GM12801 (cell line): ENCODE results near the gene ACAT1.

ENCODE experiments used
- TF ChIP-seq, protein P1 (sequence below): IDR thresholded peaks from one replicate; pipeline ENCODE4 v1.5.1; 2011; ENCODE audit warnings: control low read depth; ENCODE audit not compliant: insufficient read length; ENCODE audit errors: extremely low read depth

The ACAT1 gene

DNA sequence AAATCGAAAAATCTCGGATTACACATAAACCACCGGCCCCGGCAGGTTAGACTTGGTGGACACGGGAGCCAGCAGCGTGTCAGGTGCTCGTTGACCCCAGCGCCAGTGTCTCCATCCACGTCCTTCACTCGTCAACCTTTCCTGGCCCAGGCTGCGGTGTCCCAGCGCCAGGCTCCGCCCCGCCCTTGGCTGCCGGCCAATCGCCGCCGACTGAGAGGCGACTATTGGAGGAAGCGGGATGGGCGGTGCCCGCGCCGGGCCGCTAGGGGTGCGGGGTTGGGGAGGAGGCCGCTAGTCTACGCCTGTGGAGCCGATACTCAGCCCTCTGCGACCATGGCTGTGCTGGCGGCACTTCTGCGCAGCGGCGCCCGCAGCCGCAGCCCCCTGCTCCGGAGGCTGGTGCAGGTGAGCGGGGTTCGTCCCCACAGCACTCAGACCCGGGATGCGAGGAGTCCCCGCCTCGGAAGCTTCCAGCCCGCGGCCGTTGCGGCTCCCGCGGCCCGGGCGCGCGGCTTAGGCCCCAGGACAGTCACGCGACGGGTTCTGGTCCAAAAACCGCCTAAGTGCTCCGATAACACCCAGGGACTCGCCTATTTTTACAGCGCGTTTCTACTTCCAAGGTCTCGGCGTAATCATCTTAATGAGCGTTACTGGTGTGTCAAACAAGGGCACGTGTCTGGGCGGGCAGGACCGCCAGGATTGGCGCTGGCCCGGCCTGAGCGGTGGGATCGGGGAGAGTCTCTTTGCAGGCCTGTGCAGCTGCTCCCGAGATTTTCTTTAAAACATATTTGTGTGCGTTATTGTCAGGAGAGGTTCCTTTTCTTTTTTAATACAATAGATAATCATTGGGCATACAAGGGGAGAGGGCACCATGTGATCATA, at the start of gene ACAT1:
ACAT1 (plus strand) TSS at position 294 of the 882 bp plus-strand sequence; CDS start at position 334, 40 bp downstream.
- TF ChIP-seq, protein P1, sequence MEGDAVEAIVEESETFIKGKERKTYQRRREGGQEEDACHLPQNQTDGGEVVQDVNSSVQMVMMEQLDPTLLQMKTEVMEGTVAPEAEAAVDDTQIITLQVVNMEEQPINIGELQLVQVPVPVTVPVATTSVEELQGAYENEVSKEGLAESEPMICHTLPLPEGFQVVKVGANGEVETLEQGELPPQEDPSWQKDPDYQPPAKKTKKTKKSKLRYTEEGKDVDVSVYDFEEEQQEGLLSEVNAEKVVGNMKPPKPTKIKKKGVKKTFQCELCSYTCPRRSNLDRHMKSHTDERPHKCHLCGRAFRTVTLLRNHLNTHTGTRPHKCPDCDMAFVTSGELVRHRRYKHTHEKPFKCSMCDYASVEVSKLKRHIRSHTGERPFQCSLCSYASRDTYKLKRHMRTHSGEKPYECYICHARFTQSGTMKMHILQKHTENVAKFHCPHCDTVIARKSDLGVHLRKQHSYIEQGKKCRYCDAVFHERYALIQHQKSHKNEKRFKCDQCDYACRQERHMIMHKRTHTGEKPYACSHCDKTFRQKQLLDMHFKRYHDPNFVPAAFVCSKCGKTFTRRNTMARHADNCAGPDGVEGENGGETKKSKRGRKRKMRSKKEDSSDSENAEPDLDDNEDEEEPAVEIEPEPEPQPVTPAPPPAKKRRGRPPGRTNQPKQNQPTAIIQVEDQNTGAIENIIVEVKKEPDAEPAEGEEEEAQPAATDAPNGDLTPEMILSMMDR, result no peak

DNA sequence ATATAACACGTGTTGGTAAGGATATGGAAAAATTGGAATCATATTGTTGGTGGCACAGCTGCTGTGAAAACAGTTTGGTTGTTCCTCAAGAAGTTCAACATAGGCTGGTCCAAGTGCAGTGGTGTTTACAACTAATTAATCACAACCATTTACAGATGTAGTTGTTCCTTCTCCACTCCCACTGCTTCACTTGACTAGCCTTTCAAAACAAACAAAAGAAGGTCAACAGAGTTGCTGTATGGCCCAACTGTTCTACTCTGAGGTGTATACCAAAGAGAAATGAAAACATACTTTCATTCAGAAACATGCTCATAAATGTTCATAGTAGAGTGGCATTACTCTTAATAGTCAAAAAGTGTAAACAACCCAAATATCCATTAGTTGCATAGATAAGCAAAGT, 36.6 kb upstream of the ACAT1 start:
- TF ChIP-seq, protein P1, result no peak

DNA sequence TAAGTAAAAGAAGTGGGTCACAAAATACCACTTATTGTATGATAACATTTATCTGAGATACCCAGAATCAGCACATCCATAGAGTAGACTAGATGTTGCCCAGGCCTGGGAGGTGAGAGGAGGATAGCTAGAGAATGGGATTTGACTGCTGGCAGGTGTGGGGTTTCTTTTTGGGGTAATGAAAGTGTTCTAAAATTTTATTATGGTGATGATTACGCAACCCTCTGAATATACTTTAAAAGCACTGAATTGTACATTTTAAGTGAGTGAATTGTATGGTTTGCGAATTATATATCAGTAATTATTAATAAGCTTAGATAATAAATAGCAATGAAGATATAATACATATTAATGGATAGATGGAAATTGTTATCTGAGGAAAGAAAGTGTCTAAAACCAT, 35.7 kb upstream of the ACAT1 start:
- TF ChIP-seq, protein P1, result no peak

DNA sequence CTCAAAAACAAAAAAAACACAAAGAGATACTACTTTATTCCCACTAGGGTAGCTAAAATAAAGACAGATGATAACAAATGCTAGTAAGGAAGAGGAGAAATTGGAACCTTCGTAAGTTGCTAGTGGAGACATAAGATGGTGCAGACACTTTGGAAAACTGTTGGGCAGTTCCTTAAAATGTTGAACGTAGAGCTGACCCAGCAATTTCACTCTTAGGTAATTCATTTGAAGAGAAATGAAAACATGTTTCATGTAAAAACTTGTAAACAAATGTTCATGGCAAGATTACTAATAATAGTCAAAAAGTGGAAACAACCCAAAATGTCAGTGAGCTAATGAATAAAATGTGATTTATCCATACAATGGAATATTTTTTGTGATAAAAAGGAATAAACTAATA, 29.2 kb upstream of the ACAT1 start:
- TF ChIP-seq, protein P1, result no peak

DNA sequence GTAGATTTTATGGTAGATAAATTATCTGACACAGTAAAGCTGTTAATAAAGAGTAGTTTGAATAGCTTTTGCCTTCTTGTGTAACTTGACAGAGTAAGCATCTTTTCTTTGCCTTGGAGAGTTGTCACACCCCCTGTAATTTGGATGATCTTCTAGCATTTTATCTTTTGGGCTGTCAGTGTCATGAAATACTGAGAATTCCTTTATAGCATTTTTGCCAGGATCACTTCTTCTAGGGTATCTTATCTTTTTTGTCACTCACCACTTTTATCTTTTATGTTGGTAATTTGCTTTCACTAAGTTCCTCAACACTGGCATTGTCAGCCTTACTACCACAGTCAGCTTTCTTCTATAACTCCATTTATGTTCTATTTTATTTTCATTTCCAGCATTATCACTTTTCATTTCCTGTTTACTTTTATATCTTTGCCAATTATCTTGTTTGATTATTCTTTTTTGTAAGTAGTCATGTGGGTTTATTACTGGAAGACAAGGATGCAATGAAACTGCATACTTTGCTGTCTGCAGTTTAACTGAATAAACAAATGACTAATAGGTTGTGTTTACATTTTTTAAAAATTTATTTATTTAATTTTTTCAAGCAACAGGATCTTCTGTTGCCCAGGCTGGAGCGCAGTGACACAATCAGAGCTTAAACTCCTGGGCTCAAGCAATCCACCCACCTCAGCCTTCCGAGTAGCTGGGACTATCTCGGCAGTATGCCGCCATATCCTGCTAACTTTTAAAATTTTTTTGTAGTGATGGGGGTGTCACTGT, 28.1 kb upstream of the ACAT1 start:
- TF ChIP-seq, protein P1, result no peak

DNA sequence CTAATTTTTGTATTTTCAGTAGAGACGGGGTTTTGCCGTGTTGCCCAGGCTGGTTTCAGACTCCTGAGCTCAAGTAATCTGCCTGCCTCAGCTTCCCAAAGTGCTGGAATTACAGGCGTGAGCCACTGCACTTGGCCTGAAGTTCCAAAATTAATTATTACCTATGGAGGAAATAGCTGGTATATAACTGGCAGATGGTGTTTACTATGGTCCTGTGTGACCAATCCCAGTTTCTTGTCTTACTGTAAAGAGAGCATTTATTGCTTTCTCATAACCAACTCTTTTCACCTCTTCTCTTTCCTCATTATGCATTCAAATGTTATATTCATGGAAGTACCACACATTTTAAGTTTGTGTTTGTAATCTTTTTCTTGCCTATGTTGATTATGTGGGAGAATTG, 24.2 kb upstream of the ACAT1 start:
- TF ChIP-seq, protein P1, result no peak

DNA sequence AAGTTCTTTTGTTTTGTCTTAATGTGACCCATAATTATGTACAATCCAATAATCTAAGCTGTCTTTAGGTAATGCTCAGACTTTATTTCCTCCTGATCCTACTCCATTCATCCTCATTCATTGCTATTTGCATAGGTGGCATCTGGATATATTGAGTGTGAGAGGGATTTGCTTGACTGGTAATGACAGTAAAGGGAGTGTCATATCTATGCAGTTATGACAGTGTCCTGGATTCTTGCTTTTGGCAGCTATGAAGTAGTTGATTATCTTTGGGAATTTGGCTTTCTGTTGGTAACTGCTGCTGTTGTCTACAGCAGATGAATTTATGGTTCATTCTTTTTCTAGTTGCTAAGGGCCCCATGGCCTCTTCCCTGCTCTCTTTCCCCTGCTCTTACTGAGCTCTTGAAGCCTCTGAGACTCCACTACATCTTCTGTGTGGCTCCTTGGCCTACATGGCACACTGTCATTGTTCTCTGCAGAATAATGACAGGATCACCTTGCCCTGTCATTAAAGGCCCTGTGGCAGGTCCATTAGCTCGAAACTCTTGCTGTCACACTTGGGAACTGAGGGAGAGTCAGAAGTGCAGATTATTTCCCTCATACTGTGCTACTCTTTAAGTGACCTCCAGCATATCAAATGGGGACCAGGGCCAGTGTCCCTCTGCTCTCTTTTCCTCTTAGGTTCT, 20.1 kb upstream of the ACAT1 start:
- TF ChIP-seq, protein P1, result no peak
